HCT116 (cell line): ENCODE results near the gene CDKAL1.

ENCODE experiments used
- POLR2A ChIP-seq: IDR thresholded peaks from 2 replicates; pipeline ENCODE4 v1.7.0; 2011; ENCODE audit warnings: borderline replicate concordance; ENCODE audit not compliant: insufficient read depth, insufficient read length; ENCODE audit errors: extremely low read depth
- REST ChIP-seq: IDR thresholded peaks from 2 replicates; pipeline ENCODE4 v1.6.1; 2012; ENCODE audit warnings: low read depth
- ZNF274 ChIP-seq: fragments of 200-500 bp; sonication (Bioruptor generic); IDR thresholded peaks from 2 replicates; pipeline ENCODE4 v1.6.1; 2014; ENCODE audit warnings: mild to moderate bottlenecking, low read depth, low read length, inconsistent platforms

GRCh38 chr6:21005816-21006570, 471.7 kb downstream of the CDKAL1 start:
- TF ChIP-seq POLR2A (no peak), REST (no peak), ZNF274 (no peak)
